Muscle of back (tissue), 11 donors: Measurements from ENCODE around the gene SH2D7. TPM values are rescaled to one million over a fixed set of nuclear protein-coding genes. Genes with fewer than 3 reads are reported as not detected.
A peak's percentile ranks its signal among the peaks of the same experiment; 100 is the strongest.

Source experiments
- DNase-seq, 3 donors: peaks; one replicate each; pipeline versions ENCODE4 v3.0.0 to v3.0.0-alpha.2; 2013
- polyA plus RNA-seq, 10 donors: library from polyadenylated mRNA; unstranded; fragments of 120-200 nt; gene quantifications; one replicate each; pipeline ENCODE4 v1.2.1, GENCODE V29; 2013; ENCODE audit not compliant: insufficient read length in 10 of 10

Gene SH2D7
- polyA plus RNA-seq, 10 donors: 0.07 to 0.21 (median 0.14) TPM

- DNase-seq: peak in 1 of 3 donors; percentile 45
These were observed 11.2 kb downstream of the SH2D7 start for GRCh38 chr15:78103406-78104118.

GRCh38 chr15:78104119-78104479, 11.7 kb downstream of the SH2D7 start:
- no peak for DNase-seq

- DNase-seq: no peak
These were observed 12.5 kb downstream of the SH2D7 start for GRCh38 chr15:78104566-78105475.

GRCh38 chr15:78105476-78106241, 13.3 kb downstream of the SH2D7 start:
- no peak for DNase-seq

- no peak for DNase-seq
These were observed 15.1 kb downstream of the SH2D7 start for GRCh38 chr15:78107471-78107870.

- DNase-seq: peak; percentile 71 to 86 (median 77)
These were observed 16.1 kb downstream of the SH2D7 start for GRCh38 chr15:78108300-78109084.

- no peak for DNase-seq
These were observed 16.8 kb downstream of the SH2D7 start for GRCh38 chr15:78109156-78109555.

- DNase-seq: no peak
These were observed 17.7 kb downstream of the SH2D7 start for GRCh38 chr15:78110096-78110495.

GRCh38 chr15:78110916-78111475, 18.6 kb downstream of the SH2D7 start:
- DNase-seq: no peak

- DNase-seq: no peak
These were observed 19.4 kb downstream of the SH2D7 start for GRCh38 chr15:78111788-78112187.

GRCh38 chr15:78112551-78112950, 20.2 kb downstream of the SH2D7 start:
- no peak for DNase-seq

GRCh38 chr15:78120523-78120922, 28.2 kb downstream of the SH2D7 start:
- DNase-seq: no peak

- no peak for DNase-seq
These were observed 32.9 kb downstream of the SH2D7 start for GRCh38 chr15:78125267-78125666.

- DNase-seq: no peak
These were observed 35.5 kb downstream of the SH2D7 start for GRCh38 chr15:78127882-78128281.

GRCh38 chr15:78129077-78129750, 36.9 kb downstream of the SH2D7 start:
- peak in 1 of 3 donors; percentile 41 for DNase-seq

- DNase-seq: peak in 1 of 3 donors; percentile 29
These were observed 37.5 kb downstream of the SH2D7 start for GRCh38 chr15:78129751-78130287.

- peak in 1 of 3 donors; percentile 29 for DNase-seq
These were observed 38.3 kb downstream of the SH2D7 start for GRCh38 chr15:78130466-78131294.

- DNase-seq: peak; percentile 65 to 87 (median 80)
These were observed 39.1 kb downstream of the SH2D7 start, which contains the start of gene CIB2 for GRCh38 chr15:78131295-78132061. Gene CIB2 (minus strand): TSS chr15:78131445. CDS start chr15:78131215, 230 bp downstream.
